Lung (tissue), 12 donors: ENCODE data around the gene MAGEB17. TPM values are rescaled to one million over a fixed set of nuclear protein-coding genes. Genes with fewer than 3 reads are reported as not detected.

Experiments used
- ATAC-seq: fragments of 200-7000 bp; cut with Tn5 transposase; one replicate; pipeline ENCODE4 v1.9.1; 2020; ENCODE audit warnings: moderate number of reproducible peaks; ENCODE audit not compliant: insufficient read depth, low FRiP score
- DNase-seq, 3 donors: peaks; one replicate each; pipeline ENCODE4 v3.0.0-alpha.2; 2013 to 2017
- H3K27ac ChIP-seq, 2 donors: one replicate each; pipeline ENCODE4 v1.5.1; 2013; ENCODE audit warnings: mild to moderate bottlenecking in 2 of 2, moderate library complexity in 2 of 2, control low read depth in 1 of 2, inconsistent platforms in 1 of 2, low read depth in 1 of 2, low read length in 1 of 2
- H3K27me3 ChIP-seq, 3 donors: one replicate each; pipeline ENCODE4 v1.5.1; 2013; ENCODE audit warnings: low read length in 2 of 3; ENCODE audit not compliant: control insufficient read depth in 3 of 3, insufficient read depth in 3 of 3
- H3K36me3 ChIP-seq, 4 donors: one replicate each; pipeline ENCODE4 v1.5.1; 2013; ENCODE audit warnings: low read length in 4 of 4, mild to moderate bottlenecking in 1 of 4, moderate library complexity in 1 of 4; ENCODE audit not compliant: control insufficient read depth in 4 of 4, insufficient read depth in 4 of 4
- H3K4me1 ChIP-seq, 5 donors: one replicate each; pipeline ENCODE4 v1.5.1; 2013; ENCODE audit warnings: low read length in 5 of 5, mild to moderate bottlenecking in 2 of 5, moderate library complexity in 1 of 5; ENCODE audit not compliant: control insufficient read depth in 5 of 5, insufficient read depth in 5 of 5
- H3K4me3 ChIP-seq: one replicate; pipeline ENCODE4 v1.5.1; 2013; ENCODE audit warnings: mild to moderate bottlenecking, control low read depth, moderate library complexity
- H3K9ac ChIP-seq, 2 donors: one replicate each; pipeline ENCODE4 v1.5.1; 2013; ENCODE audit warnings: low read length in 2 of 2, control low read depth in 1 of 2; ENCODE audit not compliant: insufficient read depth in 1 of 2
- H3K9me3 ChIP-seq, 4 donors: one replicate each; pipeline ENCODE4 v1.5.1; 2013; ENCODE audit warnings: low read length in 3 of 4, mild to moderate bottlenecking in 1 of 4, moderate library complexity in 1 of 4; ENCODE audit not compliant: control insufficient read depth in 4 of 4, insufficient read depth in 3 of 4
- WGBS, 2 donors: extraction: QIAGEN DNeasy Blood & Tissue Kit; methylation state at CpG; one replicate each; pipeline ENCODE4 v1.1.7; 2013; 5-methylcytosine and 5-hydroxymethylcytosine counted together
- polyA plus RNA-seq, 2 donors: library from polyadenylated mRNA; stranded (reverse); fragments of 200-250 nt; gene quantifications; one replicate each; pipeline ENCODE4 v1.2.1, GENCODE V29; 2013
- total RNA-seq, 2 donors: library from RNA; depleted of rRNA in 1 of 2; stranded (reverse); fragments of >200 nt in 1 of 2; gene quantifications; one replicate each; pipeline ENCODE4 v1.2.1, GENCODE V29; 2014 to 2021
- TF ChIP-seq, protein P1 (sequence below): IDR thresholded peaks from 2 replicates; pipeline ENCODE4 v1.5.1; 2012; ENCODE audit warnings: mild to moderate bottlenecking; ENCODE audit errors: control extremely low read depth, extremely low read depth
- donor health status: control.
- donor health status: control.
- donor health status: Bipolar disorder and iron deficiency.
- donor health status: healthy.
- donor health status: DM: yes; HTN: yes; CAD: no.

Gene MAGEB17
- total and polyA plus RNA-seq, 4 donors: 0.05 TPM; not detected in 3

DNA sequence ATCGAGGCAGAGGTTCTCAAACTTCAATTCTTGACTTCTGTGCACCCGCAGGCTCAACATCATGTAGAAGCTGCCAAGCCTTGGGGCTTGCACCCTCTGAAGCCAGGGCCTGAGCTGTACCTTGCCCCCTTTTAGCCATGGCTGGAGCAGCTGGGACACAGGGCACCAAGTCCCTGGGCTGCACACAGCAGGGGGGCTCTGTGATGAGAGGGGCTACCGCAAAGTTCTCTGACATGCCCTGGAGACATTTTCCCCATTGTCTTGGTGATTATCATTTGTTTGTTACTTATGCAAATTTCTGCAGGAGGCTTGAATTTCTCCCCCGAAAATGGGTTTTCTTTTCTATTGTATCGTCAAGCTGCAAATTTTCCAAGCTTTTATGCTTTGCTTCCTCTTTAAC lies 4.9 kb upstream of the MAGEB17 start:
- Histone ChIP-seq H3K9ac (no peak overlapping the region), H3K36me3 (no peaks in the 10 kb centered on the region), H3K27ac (no peak overlapping the region), H3K4me3 (no peak overlapping the region), H3K9me3 (peaks cover 0 to 7% (median under 1%) of the 10 kb centered on the region in 4 donors), H3K27me3 (peaks cover 3 to 45% (median 9%) of the 10 kb centered on the region in 3 donors), H3K4me1 (no peaks in the 10 kb centered on the region)
- ATAC-seq (no peak), DNase-seq (no peak)
- WGBS, 2 donors: 73 to 86% methylated on average over 5 of the region's 5 CpGs
- TF ChIP-seq, protein P1, sequence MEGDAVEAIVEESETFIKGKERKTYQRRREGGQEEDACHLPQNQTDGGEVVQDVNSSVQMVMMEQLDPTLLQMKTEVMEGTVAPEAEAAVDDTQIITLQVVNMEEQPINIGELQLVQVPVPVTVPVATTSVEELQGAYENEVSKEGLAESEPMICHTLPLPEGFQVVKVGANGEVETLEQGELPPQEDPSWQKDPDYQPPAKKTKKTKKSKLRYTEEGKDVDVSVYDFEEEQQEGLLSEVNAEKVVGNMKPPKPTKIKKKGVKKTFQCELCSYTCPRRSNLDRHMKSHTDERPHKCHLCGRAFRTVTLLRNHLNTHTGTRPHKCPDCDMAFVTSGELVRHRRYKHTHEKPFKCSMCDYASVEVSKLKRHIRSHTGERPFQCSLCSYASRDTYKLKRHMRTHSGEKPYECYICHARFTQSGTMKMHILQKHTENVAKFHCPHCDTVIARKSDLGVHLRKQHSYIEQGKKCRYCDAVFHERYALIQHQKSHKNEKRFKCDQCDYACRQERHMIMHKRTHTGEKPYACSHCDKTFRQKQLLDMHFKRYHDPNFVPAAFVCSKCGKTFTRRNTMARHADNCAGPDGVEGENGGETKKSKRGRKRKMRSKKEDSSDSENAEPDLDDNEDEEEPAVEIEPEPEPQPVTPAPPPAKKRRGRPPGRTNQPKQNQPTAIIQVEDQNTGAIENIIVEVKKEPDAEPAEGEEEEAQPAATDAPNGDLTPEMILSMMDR: no peak

- Histone ChIP-seq H3K36me3 (no peaks in the 10 kb centered on the region), H3K4me3 (no peak overlapping the region), H3K4me1 (no peaks in the 10 kb centered on the region), H3K27me3 (peaks cover 3 to 35% (median 4%) of the 10 kb centered on the region in 3 donors), H3K9ac (no peak overlapping the region), H3K9me3 (peaks cover 0 to 7% (median 2%) of the 10 kb centered on the region in 4 donors), H3K27ac (no peak overlapping the region)
- ATAC-seq: no peak
- no peak for DNase-seq
- 78 to 93% methylated on average over 3 of the region's 3 CpGs for WGBS, 2 donors
- TF ChIP-seq, protein P1: no peak
Observed at GRCh38 chrX:16164748-16165147, 2.5 kb upstream of the MAGEB17 start.

DNA sequence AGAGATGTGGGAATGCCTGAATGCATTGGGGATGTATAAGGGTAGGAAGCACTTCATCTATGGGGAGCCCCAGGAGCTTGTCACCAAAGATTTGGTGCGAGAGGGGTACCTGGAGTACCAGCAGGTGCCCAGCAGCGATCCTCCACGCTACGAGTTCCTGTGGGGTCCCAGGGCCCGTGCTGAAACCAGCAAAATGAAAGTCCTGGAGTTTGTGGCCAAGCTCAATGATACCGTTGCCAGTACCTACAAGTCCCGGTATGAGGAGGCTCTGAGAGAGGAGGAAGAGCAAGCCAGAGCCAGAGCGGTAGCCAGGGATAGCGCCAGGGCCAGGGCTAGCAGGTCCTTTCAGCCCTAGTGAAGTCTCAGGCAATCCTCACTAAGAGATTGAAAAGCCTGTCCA lies 3.8 kb downstream of the MAGEB17 start:
- Histone ChIP-seq H3K27ac (no peak overlapping the region), H3K4me3 (no peak overlapping the region), H3K9me3 (peaks cover 0 to 7% (median 3%) of the 10 kb centered on the region in 4 donors), H3K27me3 (peaks cover 0 to 15% (median 2%) of the 10 kb centered on the region in 3 donors), H3K36me3 (no peaks in the 10 kb centered on the region), H3K9ac (no peak overlapping the region), H3K4me1 (no peaks in the 10 kb centered on the region)
- TF ChIP-seq, protein P1: no peak
- DNase-seq (no peak), ATAC-seq (no peak)
- WGBS, 2 donors: 94 to 95% methylated on average over 8 to 9 of the region's 9 CpGs

GRCh38 chrX:16171944-16172343 lies 4.7 kb downstream of the MAGEB17 start:
- ATAC-seq (no peak), DNase-seq (no peak)
- Histone ChIP-seq H3K27me3 (peaks cover 0 to 17% (median 4%) of the 10 kb centered on the region in 3 donors), H3K27ac (no peak overlapping the region), H3K4me3 (no peak overlapping the region), H3K9ac (no peak overlapping the region), H3K36me3 (no peaks in the 10 kb centered on the region), H3K9me3 (peaks cover 0 to 7% (median 0%) of the 10 kb centered on the region in 4 donors), H3K4me1 (no peaks in the 10 kb centered on the region)
- 88 to 94% methylated on average over 3 to 4 of the region's 4 CpGs for WGBS, 2 donors
- TF ChIP-seq, protein P1: no peak
